GM18867 (cell line): ENCODE data around the gene AATK.
"Not testable (repeated sequence)": the region's sequence is repeated elsewhere in the genome, so short reads cannot be mapped to it uniquely, and the experiment has no call there.

Experiments
- ATAC-seq: cut with Tn5 transposase; IDR thresholded peaks from one replicate; pipeline ENCODE4 v1.9.1; 2021; ENCODE audit warnings: mild to moderate bottlenecking, moderate library complexity; ENCODE audit not compliant: unreplicated experiment

AATK gene

GRCh38 chr17:81162491-81162890 lies 3.5 kb downstream of the AATK start:
- ATAC-seq = no peak

DNA sequence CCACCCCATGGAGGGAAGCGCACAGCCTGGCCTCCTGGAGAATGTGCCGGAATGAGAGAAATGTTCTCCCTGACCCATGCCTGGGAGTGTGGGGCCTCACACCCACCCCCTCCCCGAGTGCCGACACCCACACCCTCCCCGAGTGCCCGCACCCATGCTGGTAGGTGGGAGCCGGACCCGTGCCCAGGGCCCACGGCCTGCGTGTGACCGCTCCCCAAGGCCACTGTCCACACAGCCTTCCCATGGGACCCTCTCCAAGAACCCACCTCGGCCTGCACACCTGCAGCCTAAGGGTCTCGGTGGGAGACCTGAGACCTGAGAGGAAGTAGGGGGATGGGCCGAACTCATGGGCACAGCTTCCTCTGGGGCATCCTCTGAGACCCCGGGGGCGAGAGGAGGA lies 4.0 kb downstream of the AATK start:
- no peak for ATAC-seq

DNA sequence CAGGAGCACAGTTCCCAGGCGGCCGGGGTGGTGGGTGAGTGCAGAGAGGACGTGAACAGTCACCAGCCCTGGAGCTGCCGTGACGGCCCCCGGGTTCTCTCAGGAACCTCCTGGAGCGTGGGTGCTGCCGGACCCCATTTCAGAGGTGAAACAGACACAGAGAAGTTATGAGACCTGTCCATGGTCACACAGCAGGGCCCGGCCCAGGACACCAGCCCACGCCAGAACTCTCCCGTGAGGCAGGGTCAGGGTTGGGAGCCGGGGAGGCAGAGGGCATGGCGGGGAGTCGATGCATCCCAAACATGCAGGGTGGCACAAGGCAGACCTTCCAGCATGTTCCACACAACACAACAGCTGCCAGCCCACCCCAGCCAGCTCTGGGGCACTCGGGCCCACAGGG lies 4.5 kb downstream of the AATK start:
- no peak for ATAC-seq

GRCh38 chr17:81160747-81161453 lies 5.1 kb downstream of the AATK start:
- ATAC-seq = no peak

DNA sequence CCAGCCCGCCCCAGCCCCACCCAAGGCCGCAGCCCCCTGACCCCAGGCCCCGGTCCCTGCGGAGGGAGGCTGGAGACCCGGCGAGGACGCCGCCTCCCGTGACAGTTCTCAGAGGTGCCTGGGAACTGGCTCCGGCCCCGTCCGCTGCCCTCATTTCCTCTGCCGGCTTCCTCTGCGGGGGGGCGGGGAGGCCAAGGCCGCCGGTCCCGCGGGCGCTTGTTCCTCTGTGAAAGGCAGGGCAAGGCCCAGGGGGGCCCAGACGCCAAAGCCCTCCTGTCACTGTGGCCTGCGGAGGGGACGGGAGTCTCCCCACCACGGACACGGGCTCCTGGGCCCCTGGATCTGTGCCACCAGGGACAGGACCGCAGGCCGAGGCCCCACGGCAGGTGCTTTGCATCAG lies 5.7 kb downstream of the AATK start:
- no peak for ATAC-seq

DNA sequence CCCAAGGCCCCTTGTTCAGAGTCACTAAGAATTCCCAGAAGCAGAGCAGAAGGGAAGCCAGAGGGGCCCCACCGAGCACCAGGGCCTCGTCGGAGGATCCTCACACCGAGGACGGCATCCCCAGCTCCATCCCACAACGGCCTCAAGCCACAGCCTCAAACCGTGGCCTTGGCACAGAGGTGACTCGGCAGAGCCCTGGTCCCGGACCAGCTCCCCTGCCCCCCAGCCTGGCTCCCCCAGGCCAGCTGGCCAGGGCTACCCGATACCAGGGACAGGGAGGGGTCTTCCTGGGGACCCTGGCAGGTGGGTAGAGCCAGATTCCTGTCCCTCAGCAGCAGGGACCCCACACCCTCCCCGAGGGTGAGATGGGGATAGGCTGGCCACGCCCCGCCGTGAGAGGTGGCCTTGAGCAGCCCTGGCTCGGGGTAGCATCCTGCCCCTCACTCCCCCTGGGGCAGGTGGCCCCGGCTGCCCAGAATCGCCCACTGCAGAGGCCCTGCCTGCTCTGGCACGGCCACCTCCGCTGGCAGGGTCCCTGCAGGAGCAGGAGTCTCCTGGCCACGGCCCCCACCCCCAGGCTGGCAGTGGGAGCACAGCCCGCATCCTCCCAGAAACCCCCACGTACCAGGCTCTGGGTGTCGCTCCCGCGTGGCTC lies 6.3 kb downstream of the AATK start:
- ATAC-seq = no peak

DNA sequence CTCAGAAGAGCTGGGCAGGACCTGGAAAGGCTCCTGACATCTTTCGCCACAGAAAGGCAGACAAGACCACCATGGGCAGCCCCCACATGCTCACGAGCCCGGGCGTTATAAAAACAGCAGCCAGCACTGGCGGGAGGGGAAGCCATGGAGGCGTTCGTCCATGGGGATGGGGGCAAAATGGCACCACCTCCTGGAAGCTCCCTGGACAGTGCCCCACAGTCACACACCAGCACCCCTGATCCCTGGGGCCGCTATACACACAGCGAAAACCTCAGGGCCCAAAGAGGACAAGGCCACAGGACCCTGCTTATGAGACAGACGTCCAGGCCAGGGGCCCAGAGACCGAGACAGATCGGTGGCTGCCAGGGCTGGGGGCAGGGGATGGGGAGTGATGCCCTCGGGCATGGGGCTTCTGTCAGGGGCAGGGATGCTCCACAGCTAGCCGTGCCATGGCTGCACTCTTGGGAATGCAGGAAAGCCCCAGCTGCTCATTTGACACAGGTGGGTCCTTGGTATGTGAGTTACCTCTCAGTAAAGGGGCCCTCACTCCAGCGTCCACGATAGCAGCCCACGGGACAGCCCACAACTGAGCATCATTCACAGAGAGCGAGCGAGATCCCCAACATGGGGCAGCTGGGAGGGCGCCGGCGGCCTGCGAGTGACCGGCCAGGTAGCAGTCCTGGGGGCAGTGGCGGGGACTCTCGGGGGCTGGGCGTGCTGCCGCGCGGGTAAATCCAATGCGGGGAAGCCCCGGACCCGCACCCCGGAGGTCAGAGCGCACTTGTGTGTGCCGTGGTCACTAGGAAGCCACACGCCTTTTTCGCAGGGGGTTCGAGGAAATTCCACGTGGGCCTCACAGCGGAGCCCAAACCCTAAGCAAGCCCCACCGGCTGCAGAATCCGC lies 7.1 kb downstream of the AATK start:
- no peak for ATAC-seq

DNA sequence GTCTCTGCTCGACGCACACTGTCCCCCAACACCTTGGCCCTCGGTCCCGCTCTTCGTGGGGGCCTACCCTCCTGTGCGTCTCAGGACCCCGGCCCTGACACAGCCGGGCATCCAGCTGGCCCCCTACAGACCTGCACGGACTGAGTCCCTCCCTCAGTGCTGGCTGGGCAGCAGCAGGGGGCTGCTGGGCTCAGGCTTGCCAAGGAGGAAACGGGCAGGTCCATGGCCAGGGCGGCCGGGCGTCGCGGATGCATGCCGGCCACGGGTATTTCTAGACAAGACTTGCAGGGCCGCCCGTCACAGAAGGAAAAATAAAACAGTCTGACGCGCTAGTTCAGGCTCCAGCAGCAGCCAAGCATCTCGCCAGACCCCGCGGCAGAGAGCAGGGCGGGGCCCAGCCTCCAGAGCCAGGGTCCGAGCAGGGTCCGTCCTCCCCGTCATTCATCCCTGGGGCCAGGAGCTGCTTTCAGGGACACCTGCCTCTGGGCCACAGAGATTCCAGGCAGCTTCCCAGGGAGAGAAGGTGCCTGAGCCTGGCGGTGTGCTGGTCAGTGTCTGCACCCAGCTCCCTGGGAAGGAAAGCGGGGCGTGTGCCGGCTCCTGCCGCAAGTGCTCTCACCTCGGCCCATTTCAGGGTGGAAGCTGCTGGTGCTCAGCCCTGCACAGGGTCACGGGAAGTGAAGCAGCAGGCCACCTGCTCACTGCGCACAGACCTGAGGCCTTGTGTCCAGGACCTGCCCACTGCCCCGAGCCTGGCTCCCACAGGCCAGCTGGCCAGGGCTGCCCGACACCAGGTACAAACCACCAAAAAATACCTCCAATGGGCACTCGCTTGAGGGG lies 8.0 kb downstream of the AATK start:
- no peak for ATAC-seq

DNA sequence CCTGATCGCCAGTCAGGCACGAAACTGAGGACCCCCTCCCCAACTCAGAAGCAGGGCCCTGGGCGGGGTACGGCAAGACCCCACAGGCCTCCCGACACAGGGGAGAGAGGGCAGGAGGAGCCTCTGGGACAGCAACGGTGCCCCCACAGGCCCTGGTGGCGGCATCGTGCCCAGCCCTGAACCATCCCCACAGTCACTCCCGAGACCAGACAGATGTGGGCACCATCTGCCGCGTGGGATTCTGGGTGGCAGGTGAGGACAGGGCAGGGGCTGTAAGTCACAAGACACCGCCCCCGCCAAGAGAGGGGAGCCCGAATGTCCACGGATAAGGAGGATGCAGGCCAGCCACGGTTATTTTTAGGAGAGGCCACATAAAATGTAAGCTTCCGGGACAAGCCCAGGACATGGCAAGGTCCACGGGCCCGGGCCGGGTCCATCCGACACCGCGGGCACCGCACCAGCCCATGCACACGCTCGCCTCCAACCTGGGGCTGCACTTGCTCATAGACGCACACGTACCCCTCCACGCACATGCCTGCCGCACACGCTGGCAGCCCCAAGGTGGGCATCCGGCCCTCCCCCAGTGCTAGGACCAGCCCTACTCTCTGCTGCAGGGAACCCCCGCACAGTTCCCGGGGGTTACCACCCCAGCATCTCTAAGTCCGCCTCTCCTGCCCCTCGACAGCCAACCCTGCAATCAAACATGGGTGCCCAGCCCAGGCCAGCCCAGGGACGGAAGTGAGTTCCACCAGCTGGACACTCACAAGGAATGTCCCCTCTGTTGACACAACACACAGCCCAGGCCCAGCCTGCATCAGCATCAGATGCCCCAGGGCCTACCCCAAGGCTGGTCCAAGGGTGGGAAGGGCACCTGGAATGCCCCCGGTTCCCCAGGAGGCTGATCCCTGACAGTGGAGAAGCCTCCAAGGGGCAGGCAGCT lies 8.9 kb downstream of the AATK start:
- no peak for ATAC-seq

DNA sequence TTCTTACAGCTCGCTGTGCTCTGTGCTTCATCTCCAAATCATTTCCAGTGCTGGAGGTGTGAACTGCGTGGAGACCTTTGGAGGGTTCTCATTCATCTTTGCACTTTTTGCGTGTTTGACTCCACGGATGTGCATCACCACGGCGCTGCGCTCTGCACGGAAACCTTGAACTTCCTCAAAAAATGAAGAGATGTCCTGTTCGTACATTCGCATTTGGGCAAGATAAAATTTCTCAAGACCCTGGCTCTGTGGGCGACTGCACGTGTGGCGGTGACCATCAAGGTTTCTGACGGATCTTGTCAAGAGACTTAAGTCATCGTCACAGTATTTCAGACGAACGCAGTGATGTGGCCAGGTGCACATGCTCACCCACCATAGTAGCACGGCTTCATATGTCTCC lies 11.1 kb downstream of the AATK start:
- no peak for ATAC-seq

- ATAC-seq = not testable (repeated sequence)
Measured at GRCh38 chr17:81154016-81154415, 12.0 kb downstream of the AATK start.

GRCh38 chr17:81153340-81153803 lies 12.6 kb downstream of the AATK start:
- no peak for ATAC-seq

DNA sequence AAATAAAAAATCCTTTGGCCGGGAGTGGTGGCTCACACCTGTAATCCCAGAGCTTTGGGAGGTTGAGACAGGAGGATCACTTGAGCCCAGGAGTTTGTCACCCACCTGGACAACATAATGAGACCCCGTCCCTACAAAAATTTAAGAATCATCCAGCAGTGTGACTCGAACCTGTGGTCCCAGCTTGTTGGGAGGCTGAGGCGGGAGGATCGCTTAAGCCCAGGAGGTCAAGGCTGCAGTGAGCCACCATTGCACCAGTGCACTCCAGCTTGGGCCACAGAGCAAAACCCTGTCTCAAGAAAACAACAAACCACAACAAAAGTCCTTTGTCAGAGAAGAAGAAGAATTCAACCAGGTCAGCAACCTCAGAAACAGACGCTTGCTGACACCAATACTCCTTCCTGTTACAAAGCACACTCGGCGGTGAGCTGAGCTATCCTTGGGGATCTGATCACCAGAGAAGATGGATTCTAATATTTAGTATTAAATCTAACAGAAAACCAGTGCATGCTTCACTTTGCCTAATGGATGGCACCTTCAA lies 13.7 kb downstream of the AATK start:
- no peak for ATAC-seq

- ATAC-seq = no peak
Measured at GRCh38 chr17:81151278-81151677, 14.7 kb downstream of the AATK start.

- ATAC-seq = no peak
Measured at GRCh38 chr17:81150377-81151077, 15.5 kb downstream of the AATK start.

- ATAC-seq = no peak
Measured at GRCh38 chr17:81148986-81149533, 17.0 kb downstream of the AATK start.

DNA sequence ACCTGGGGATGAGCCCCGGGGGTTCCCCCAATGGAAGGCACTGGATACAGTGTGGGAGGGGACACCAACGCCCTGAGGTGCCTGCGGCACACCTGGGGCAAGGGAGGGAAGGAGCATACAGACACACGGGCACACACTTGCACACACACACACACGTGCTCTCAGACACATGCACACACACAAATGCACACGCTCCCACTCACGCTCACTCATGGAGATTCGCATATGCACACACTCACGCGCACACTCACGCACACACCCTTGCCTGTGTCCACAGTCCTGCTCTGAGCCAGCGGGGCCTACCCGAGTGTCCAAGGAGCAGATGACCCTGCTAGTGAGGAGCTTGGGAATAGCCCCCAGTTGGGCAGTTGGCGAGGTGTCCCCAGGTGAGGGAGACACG lies 17.4 kb downstream of the AATK start:
- ATAC-seq = no peak

DNA sequence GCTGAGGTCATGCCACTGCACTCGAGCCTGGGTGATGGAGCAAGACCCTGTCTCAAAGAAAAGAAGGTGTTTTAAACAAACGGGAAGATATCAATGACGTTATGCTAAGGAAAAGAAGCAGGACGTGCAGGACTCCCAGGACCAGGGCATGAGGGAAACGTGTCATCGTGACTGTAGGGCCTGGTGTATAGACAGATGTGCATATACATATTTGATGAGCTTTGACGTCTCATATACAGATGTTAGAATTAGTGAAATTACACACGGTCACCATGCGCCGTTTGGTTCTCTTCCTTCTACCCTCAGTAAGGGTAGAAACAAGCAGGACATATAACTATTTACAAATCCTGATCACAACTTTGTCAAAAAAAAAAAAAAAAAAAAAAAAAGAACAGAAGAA lies 18.3 kb downstream of the AATK start:
- no peak for ATAC-seq
